Activated CD4-positive, alpha-beta T cell treated with anti-CD3 and anti-CD28 coated beads for 48 hours (primary cell): ENCODE data around the gene RRAGA.
"Not testable (repeated sequence)": the region's sequence is repeated elsewhere in the genome, so short reads cannot be mapped to it uniquely, and the experiment has no call there.

Source experiments
- DNase-seq: peaks from one replicate; pipeline ENCODE4 v3.0.0-alpha.2; 2020

The RRAGA gene

DNA sequence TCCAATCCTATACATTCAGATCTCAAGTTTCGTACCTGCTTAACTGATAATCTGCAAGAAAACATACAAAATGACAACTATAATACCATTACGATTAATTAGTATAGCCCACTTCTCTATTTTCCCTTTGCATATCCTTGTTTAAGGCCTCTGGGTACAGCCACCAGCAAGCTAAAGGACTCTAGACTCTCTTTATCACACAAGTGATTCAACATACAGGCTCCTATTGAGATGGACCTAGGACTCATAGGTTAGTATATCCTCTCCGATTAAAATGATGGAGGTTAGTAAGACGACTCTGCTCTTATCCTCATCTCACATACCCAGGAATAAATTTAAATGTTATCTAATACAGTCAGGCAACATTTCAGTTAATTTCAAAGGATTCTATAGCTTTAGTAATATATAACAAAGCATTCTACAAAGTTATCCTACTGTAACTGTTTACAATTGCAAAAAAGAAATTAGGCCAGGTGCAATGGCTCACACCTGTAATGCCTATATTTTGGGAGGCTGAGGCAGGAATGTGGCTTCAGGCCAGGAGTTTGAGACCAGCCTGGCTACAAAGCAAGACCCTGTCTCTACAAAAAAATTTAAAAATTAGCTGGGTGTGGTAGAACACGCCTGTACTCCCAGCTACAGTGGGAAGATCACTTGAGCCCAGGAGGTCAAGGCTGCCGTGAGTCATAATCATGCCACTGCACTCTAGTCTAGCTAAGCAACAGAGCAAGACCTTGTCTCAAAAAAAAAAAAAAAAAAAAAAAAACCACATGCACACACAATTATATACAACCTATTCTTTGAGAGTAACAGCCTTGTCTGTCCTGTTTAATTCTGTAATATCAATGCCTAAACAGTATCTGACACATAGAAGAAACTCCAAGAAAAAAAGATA lies 38.1 kb downstream of the RRAGA start:
- DNase-seq, result no peak

DNA sequence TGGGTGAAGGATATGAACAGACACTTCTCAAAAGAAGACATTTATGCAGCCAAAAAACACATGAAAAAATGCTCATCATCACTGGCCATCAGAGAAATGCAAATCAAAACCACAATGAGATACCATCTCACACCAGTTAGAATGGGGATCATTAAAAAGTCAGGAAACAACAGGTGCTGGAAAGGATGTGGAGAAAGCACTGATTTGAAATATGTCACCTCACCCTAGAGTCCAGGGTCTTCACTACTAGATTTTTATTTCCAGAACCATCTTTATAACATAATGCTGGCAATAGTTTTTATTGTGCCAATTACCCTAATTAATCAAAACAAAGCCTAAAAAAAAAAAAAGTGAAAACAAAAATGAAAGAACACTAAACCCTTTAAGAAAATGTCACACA lies 48.2 kb downstream of the RRAGA start:
- not testable (repeated sequence) for DNase-seq
